GM18508 (cell line): ENCODE measurements around the gene GALNS.
"Not testable (repeated sequence)": the region's sequence is repeated elsewhere in the genome, so short reads cannot be mapped to it uniquely, and the experiment has no call there.

Experiments used
- ATAC-seq: cut with Tn5 transposase; IDR thresholded peaks from one replicate; pipeline ENCODE4 v1.9.1; 2021; ENCODE audit warnings: moderate number of reproducible peaks; ENCODE audit not compliant: insufficient read depth, unreplicated experiment

The GALNS gene

DNA sequence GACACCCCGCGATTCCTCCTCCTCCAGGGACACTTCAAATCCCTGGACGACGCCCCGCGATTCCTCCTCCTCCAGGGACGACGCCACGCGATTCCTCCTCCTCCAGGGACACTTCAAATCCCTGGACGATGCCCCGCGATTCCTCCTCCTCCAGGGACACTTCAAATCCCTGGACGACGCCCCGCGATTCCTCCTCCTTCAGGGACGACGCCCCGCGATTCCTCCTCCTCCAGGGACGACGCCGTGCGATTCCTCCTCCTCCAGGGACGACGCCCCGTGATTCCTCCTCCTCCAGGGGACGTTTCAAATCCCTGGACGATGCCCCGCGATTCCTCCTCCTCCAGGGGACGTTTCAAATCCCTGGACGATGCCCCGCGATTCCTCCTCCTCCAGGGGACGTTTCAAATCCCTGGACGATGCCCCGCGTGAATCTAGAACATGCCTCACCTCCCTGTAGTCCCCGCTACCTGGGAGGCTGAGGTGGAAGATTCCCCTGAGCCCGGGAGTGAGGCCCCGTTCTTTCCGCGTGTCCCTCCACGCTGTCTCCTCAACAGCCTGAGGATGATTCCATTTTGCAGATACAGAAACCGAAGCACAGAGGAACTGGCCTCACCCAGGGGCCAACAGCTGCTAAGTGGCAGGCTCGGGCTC, 33.1 kb upstream of the GALNS start:
- ATAC-seq, result not testable (repeated sequence)

DNA sequence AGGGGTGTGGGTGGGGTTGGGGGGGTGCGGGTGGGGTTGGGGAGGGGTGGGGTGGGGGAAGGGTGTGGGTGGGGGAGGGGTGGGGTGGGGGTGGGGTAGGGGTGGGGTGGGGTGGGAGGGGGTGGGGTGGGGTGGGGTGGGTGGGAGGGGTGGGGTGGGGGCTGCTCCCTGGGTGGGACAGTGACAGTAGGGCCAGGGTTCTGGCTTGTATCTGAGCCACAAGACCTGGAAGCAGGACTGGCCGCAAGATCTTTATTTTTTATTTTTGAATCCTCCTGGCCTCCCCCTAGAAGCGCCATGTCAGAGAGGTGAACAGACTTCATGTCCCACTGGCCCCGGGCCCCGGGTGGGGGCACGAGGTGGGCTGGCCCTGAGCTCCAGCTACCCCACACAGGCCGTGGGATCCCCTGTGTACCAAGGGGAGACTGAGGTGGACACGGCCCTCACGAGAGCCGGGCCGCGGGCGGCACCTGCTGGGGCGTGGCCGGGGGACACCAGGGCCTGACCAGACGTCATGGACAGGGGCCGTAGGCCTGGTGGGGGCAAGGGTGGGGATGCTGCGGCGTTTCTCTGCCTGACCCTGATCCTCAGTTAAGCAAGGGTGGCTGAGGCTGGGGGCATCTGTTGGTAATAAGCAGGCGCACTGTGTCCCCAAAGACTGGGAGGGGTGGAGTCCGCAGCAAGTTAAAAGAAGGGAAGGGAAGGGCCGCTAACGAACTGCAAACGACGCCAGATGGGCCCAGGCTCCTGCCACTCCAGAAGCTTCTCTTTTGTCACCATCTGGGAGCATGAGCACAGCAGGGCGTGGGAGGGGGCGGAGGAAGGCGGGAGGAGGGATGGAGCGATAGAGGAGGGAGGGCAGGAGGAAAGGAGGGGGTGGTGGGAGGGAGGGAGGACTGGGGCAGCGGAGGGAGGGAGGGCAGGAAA, 32.0 kb upstream of the GALNS start:
- ATAC-seq, result no peak

DNA sequence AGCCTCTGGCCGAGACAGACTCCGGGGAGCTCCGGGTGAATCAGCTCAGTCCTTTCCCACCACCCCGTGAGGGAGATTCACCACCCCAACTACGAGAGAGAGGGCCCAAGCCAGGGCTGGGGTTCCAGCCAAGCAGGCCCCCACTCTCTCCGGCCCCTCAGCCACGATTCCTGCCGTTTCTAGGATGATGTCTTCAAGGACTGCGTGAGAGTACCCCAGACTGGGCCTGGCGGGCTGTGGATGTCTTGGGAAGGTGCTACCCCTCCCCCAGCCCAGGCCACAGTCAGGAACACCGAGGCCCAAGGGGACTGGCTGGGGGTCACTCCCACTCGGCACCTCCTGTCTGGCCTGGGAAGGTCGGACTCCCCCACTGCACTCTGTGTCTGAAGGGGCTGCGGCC, 31.3 kb upstream of the GALNS start:
- no peak for ATAC-seq

DNA sequence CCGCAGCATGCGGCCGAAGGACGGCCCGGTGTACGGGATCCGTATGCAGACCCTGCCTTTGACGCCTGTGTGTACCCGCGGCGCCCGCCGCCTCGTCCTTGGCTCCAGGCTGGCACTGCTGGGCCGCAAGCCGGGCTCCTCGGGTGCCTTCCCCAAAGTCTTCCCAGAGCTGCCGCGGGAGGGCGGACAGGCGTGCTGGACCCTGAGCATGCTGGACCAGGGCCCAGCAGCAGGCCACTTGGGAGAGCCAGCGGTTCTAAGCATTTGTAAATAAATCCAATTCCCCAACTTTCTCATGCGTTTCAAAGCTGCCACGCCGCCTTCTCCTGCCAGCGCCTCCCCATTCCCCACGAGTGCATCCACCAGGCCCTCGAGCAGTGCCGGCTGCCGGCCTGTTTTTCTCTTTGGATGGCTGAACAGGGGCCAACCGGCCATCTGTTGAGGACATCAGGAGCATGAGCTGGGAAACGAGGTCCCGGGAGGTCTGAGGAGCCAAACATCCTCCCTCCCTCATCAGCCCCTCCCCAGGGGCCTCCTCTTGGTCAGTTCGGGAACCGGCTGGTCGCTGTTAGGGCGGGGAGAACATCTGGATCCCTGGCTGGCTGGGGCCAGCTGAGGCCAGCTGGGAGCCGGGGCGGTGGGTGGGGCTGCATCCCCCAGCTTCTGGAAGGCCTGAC, 30.2 kb upstream of the GALNS start:
- no peak for ATAC-seq

DNA sequence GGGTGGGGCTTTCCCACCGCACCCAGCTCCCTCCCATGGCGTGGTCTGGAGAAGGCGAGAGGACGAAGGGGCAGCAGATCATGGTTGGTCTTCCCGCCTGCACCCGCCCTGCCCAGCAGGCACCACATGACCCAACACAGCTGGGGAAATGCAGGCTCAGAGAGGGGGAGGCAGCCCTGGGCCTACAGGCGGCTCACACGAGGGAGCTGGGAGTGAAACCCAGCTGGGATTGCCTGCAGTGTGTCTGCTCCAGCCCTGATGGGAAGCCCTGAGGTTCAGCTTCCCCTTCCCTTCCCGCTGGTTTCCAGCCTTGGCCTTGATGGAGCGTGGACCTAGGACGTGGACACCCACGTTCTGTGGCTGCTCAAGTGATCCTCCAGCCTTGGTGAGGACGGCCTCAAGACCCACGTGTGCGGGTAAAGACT, 29.7 kb upstream of the GALNS start:
- ATAC-seq, result no peak

DNA sequence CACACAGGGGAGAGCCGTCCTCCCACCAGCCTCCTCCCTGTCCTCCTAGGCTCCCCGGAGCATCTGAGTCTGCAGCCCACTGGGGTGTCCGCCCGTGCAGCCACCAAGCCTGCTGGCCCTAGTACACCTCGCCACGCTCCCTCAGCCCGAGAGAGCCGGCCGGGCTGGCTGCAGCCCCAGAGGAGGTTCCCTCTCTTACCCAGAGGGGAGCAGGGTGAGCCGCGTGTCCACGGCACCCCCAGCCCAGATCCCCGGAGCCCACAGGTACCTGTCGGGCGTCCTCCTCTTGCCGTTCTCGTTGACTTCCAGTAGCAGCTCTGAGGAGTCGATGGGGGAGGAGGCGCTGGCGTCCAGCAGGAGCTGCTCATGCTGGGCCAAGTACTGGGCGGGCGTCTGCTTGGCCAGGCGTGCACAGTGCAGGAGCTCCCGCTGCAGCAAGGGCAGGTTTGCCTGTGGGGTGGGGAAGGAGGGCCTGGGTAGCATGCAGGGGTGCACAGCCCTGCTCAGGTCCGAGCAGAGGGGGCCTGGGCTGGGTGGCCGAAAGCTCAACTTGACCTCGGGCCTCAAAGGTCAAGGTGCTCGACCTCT, 29.0 kb upstream of the GALNS start:
- no peak for ATAC-seq

DNA sequence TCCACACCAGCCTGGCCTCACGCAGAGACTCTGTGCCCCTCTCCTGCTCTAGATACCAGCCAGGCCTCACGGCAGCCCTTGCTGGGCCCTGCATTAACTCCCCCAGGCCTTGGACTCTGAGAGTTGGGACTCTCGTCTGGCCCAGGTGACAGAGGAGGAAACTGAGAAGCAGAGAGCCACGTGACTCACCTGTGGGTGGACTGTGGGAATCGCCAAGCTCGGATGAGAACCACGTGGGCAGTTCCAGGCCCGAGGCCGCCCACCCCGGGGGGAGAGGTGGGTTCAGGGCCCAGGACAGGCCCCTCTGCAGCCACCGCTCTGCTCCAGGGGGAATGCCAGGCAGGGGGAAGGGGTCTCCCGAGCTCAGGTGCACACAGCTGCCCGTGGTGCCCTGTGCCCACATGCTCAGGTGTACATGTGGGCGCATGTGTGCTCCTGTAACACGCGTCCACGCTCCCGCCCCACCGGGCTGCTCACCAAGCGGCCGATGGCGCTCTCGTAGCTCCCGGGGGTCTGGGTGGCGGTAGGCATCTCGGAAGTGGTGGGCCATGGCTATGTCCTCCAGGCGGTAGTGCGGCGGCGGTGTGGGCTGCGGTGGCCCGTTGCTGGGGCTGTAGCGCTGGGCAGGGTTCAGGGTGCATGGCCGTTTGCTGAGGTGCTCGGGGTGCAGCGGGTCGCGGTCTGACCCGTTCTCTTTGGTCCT, 28.0 kb upstream of the GALNS start:
- no peak for ATAC-seq

DNA sequence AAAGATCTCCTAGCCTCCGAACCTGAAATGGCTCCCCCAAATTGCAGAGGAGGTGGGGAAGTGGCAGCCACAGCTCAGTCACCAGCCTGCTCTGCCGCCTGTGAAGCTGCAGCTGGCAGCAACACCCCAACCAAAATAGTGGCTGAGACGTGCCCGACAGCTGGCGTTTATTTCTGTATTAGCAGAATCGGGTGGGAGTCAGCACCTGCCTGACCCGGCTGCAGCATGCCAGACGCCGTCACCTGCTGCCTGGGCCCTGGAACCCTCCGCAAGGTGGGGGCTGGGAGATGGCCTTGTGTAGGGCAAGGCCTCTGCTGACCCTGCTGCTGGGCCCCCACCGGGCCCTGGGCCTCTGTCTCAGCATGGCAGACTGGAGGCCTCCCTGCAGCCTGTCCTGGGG, 27.2 kb upstream of the GALNS start:
- no peak for ATAC-seq

DNA sequence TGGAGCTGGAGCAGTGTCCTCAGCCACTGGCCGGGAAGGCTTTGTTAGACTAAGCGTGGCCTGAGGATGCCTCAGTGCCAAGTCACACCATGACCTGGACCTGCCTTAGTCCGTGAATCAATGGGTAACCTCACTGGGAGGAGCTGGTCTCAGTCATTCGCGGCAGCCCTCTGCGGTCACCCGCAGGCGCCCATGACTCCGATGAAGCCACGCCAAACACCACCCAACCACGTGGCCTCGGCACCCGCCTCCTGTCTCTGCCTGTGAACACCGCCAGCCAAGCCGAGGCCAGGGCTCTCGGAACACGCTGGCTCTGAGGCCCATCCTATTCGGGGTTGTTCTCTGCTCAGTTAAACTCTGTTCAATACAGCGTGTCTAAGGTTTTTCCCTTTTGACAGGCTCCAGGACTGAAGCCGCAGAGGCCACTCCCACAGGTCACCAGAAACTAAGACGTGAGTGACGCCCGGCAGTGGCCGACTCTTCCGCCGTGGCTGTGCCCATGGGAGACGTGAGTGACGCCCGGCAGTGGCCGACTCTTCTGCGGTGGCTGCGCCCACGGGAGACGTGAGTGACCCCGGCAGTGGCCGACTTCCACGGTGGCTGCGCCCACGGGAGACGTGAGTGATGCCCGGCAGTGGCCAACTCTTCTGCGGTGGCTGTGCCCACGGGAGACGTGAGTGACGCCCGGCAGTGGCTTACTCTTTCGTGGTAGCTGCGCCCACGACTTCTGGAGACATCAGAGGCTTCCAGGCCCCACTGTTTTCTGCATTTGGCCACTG, 26.6 kb upstream of the GALNS start:
- ATAC-seq, result no peak

DNA sequence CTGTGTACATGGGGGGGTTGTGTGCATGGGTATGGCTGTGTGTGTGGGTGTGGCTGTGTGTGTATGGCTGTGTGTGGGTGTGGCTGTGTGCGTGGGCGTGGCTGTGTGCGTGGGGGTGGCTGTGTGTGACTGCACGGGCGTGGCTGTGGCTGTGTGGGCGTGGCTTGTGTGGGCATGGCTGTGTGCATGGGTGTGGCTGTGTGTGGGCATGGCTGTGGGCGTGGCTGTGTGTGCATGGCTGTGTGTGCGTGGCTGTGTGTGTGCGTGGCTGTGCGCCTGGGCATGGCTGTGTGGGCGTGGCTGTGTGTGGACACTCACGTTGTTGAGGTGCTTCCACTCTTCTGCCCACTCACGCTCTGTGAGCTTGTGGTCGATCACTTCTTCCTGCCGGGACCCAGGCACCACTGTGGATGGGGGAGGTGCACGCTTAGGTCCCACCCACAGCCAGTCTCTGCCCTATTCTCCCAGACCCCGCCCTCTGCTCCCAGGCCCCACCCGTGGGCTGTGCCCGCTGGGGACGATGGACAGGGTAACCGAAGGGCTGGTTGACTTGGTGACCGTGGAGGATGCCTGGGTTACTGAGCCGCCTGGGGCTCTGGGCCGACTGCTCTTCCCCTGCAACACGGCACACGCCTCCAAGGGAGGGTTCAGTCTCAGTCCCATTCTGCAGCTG, 25.7 kb upstream of the GALNS start:
- no peak for ATAC-seq

DNA sequence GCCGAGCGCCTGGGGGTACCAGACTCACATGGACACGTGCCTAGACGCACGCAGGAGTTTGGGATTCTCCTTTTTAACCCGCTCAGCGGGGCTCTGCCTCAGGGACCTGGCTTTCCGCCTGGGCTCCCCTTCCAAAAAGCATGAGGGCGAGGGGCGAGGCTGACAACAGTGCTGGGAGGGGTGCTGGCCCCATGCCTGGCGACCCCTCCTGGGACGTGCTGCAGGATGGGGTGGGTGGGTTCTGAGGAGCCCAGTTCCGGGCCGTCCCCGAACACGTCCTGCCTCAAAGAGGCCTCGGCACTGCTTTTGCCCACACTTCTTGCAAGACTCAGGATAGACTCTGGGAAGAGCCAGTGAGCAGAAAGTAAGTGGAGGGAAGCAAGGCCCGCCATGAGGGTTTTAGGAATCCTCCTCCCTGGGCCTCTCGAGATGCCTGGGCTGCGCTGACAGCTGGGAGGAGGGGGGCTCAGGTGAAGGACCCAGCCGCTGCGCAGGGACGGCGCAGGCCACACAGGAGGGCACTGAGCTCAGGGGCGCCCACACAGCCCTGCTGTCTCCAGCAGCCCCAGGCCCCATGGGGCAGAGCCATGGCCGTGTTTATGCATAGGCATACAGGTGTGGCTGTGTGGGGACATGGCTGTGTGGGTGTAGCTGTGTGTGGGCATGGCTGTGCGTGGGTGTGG, 25.1 kb upstream of the GALNS start:
- no peak for ATAC-seq

DNA sequence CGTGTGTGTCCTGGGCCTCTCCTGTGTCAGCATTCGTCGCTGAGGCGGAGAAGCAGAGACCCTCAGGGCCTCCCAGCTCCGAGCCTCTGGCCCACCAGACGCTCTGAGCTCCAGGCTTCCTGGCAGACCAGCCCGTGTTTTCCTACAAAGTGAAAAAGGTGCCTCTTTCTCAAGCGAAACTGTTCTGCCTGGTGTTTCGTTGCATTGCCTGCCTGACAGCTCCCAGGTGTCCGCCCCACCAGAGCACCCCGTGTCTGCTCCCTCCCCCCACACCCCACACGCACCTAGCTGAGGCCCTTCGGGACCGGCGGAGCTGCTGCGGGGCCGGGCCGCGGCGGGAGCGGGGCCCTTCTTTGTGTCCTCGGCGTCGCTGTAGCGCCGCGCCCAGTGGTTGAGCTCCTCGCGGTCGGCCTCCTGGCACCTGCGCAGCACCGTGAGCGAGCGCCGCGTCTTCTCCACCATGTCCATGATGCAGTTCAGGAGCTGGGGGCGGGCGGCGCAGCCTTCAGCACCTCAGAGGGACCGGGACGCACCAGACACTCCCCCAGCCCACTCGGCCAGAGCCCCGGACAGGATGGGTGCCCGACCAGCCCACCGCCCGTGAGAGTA, 24.4 kb upstream of the GALNS start:
- ATAC-seq, result no peak

DNA sequence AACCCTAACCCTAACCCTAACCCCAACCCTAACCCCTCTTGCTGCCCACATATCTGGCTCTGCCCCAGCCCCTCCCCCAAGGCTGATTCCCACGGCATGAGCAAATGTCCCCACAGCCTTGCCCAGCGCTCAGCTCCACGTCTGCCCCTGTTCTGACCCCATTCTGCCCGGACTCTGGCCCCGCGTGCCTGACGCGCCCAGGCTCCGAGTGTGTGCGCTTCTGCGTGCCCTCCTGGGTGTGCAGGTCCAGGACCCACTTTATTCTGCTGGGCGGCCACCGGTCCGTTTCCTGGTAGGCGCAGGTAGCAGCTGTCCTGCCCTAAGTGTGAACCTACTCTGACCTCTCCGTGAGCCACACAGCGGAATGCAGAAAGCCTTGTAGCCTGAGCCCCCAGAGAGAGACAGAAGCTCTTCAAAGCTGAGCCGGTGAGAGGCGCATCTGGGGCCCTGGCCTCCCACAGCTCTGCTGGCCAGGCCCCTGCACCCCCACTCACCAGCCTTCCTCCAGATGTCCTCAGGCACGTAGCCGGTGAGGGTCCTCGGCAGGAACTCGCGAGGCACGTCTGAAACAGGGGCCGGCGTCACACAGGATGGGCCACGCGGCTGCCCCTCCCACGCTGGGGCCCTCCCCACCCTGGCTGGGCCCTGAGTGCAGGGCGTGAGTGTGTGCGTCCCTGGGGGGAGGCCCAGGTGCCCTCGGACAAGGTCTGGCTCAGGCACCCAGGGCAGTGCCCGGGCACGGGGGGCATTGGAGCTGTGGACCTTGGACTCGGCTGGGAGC, 23.7 kb upstream of the GALNS start:
- no peak for ATAC-seq

DNA sequence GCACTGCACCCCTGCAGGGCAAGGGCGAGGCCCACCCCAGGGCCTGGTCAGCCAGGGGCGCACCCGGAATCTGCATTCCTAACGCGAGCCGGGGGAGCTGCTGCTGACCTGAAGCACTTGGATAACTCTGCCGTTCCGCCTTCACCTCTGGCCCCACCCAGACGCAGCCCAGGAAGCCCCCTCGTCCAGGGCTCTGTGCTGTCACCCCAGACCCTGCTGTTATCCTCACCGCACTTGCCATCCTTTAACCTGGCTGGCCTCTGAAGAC, 23.0 kb upstream of the GALNS start:
- no peak for ATAC-seq

DNA sequence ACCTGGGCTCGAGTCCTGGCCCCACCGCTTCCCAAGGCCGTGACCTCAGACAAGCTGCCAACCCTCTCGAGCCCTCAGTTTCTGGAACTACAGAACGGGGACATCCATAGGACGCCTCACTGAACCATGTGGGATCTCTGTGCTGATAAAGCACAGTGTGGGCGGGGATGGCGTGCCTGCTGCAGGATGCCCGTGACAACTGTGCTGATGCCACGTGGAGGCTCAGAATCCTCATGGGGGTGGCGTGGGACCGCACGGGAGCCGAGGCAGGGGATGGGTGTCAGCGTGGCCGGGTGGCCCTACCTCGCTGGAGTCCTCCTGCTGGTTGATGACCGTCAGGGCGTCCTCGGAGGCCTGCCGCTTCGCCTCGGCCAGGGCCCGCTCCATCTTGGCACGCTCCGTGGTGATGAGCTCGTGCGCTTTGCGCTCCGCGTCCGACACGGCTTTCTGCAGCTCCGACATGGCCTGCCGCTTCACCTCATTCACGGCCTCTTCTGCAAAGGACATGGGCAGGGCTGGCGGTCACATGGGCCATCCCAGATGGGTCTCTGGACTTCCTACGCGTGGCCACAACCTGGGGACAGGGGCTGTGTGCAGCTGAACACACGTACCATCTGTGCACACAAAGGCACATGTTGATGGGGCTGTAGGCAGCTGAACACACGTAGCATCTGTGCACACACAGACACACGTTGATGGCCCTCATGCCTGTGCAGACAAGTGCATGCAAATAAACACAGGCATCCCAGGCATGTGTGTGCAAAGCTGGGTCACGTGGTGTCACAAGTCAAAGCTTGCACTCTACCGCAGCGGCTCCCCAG, 22.4 kb upstream of the GALNS start:
- ATAC-seq, result no peak

DNA sequence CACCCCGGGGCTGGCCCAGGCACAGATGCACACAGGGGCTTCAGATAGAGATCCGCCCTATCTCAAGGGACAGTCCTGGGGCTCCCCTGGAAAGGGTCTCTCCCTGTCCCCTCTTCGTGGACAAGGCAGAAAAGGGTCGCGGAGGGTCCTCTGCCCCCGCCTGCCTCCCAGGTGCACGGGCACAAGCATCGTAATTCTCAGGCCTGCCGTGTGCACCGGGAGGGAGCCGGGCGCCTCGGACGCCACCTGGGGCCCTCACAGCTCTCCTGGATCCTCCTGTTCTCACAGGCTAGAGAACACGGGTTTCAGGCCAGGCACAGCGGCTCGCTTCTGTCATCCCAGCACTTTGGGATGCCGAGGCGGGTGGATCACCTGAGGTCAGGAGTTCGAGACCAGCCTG, 21.6 kb upstream of the GALNS start:
- no peak for ATAC-seq
